K562 (cell line): ENCODE results near the gene KLF1. TPM values are rescaled to one million over a fixed set of nuclear protein-coding genes. Genes with fewer than 3 reads are reported as not detected.
A peak's percentile ranks its signal among the peaks of the same experiment; 100 is the strongest.

ENCODE experiments used
- CREB3 ChIP-seq: fragments of 450-650 bp; conservative IDR thresholded peaks from 2 replicates; pipeline ENCODE4 v1.6.1; 2016; ENCODE audit warnings: missing genetic modification characterization, low read depth, mild to moderate bottlenecking, missing compliant biosample characterization, moderate library complexity
- DPF2 ChIP-seq: fragments of 450-650 bp; IDR thresholded peaks from 2 replicates; pipeline ENCODE4 v1.6.1; 2016
- HMG20A ChIP-seq: fragments of 450-650 bp; formaldehyde crosslinking; conservative IDR thresholded peaks from 2 replicates; pipeline ENCODE4 v1.4.0; 2020; ENCODE audit warnings: mild to moderate bottlenecking, mixed read lengths
- HNRNPLL ChIP-seq: fragments of 200-400 bp; formaldehyde crosslinking; IDR thresholded peaks from 2 replicates; pipeline ENCODE4 v1.6.1; 2017; ENCODE audit warnings: low read length, low read depth, mild to moderate bottlenecking; ENCODE audit not compliant: poor library complexity, severe bottlenecking
- KAT8 ChIP-seq: fragments of 450-650 bp; IDR thresholded peaks from 2 replicates; pipeline ENCODE4 v1.6.1; 2016; ENCODE audit warnings: low read depth, mild to moderate bottlenecking
- MCM3 ChIP-seq: fragments of 450-650 bp; IDR thresholded peaks from 2 replicates; pipeline ENCODE4 v1.6.1; 2016
- NCOR1 ChIP-seq: fragments of 450-650 bp; IDR thresholded peaks from 2 replicates; pipeline ENCODE4 v1.6.1; 2016; ENCODE audit warnings: mild to moderate bottlenecking, moderate library complexity
- NUFIP1 ChIP-seq: fragments of 450-650 bp; IDR thresholded peaks from 2 replicates; pipeline ENCODE4 v1.6.1; 2018; ENCODE audit not compliant: partially characterized antibody
- RREB1 ChIP-seq: fragments of 250-450 bp; sonication (Bioruptor Pico); IDR thresholded peaks from 2 replicates; pipeline ENCODE4 v1.4.0; 2020
- SUPT5H ChIP-seq: fragments of 450-650 bp; IDR thresholded peaks from 2 replicates; pipeline ENCODE4 v1.6.1; 2016
- ZBTB40 ChIP-seq, 2 experiments: fragments of 450-650 bp in 1 of 2; sonication (generic) in 1 of 2; formaldehyde crosslinking in 1 of 2; IDR thresholded peaks; 2 replicates each; pipeline versions ENCODE4 v1.7.1 to v1.9.0; 2016 to 2022; ENCODE audit warnings: inconsistent platforms in 1 of 2, mild to moderate bottlenecking in 1 of 2, missing genetic modification reagents in 1 of 2
- ZBTB8A ChIP-seq: fragments of 450-650 bp; IDR thresholded peaks from 2 replicates; pipeline ENCODE4 v1.6.1; 2018; ENCODE audit warnings: mild to moderate bottlenecking, moderate library complexity; ENCODE audit not compliant: partially characterized antibody
- ZNF311 ChIP-seq: fragments of 250-450 bp; sonication (Bioruptor Pico); IDR thresholded peaks from 2 replicates; pipeline ENCODE4 v1.4.0; 2020; ENCODE audit warnings: mild to moderate bottlenecking, moderate library complexity
- ZNF431 ChIP-seq: sonication (generic); formaldehyde crosslinking; IDR thresholded peaks from 2 replicates; pipeline ENCODE4 v1.8.0; 2022; ENCODE audit warnings: mild to moderate bottlenecking, missing genetic modification reagents
- polyA plus RNA-seq, 8 experiments: library from polyadenylated mRNA; depleted of rRNA in 4 of 8; stranded (reverse) in 5 of 8; unstranded in 3 of 8; fragments of >200 nt; fragmentation: Nextera tagmentation in 2 of 8; fragmentation: Illumina TruSeq in 1 of 8; extraction: Ambion mirVana in 2 of 8; extraction: Trizol in 1 of 8; gene quantifications; 2 replicates each; pipeline versions ENCODE4 v1.2.1 to v1.2.3, GENCODE V29; 2011 to 2014; ENCODE audit warnings: inconsistent platforms in 1 of 8, missing spikeins in 1 of 8
- total RNA-seq, 7 experiments: library from RNA; depleted of rRNA in 6 of 7; stranded (reverse); fragments of >200 nt in 6 of 7; fragmentation: Illumina TruSeq in 2 of 7; extraction: Trizol in 2 of 7; gene quantifications; 2 replicates each; pipeline versions ENCODE4 v1.2.1 to v1.2.3, GENCODE V29; 2011 to 2021; ENCODE audit warnings: low replicate concordance in 1 of 7

Gene KLF1
- total and polyA plus RNA-seq, 9 of the 15 experiments (the other 6 are each of a cell fraction or from before 2014, with no cell fraction given): 8.4 to 163 (median 47.3) TPM

- no peak for TF ChIP-seq ZBTB40 (IDR thresholded peaks at IDR 0.05)
- no peak for TF ChIP-seq ZBTB40 (CRISPR knock-in tag; IDR thresholded peaks at IDR 0.05)
- peak; percentile 92 for TF ChIP-seq CREB3 (tag)
- no peak for TF ChIP-seq DPF2
- no peak for TF ChIP-seq ZNF431 (CRISPR knock-in tag)
- TF ChIP-seq ZNF311 (CRISPR knock-in tag): peak; percentile 89
- TF ChIP-seq ZBTB8A: no peak
- no peak for TF ChIP-seq HMG20A (CRISPR knock-in tag)
- no peak for TF ChIP-seq HNRNPLL
- 0 out of 2 replicates have a peak, but pooled peaks have one; percentile 21 for TF ChIP-seq RREB1
- no peak for TF ChIP-seq MCM3
- TF ChIP-seq KAT8: no peak
- no peak for TF ChIP-seq SUPT5H
- TF ChIP-seq NCOR1: no peak
- TF ChIP-seq NUFIP1: no peak
These were observed 4.4 kb downstream of the KLF1 start (continued) for GRCh38 chr19:12882589-12882988.
